GM23338 (cell line): ENCODE data around the gene GABRR2. TPM values are rescaled to one million over a fixed set of nuclear protein-coding genes. Genes with fewer than 3 reads are reported as not detected.

ENCODE experiments used
- ATAC-seq: fragments of 200-7000 bp; cut with Tn5 transposase; 3 replicates; pipeline ENCODE4 v1.9.1; 2020
- DNase-seq: peaks from one replicate; pipeline ENCODE4 v3.0.0-alpha.2; 2015; ENCODE audit warnings: low spot score
- H2AFZ ChIP-seq: fragments of 200-600 bp; sonication (generic); 2 replicates; pipeline ENCODE4 v1.8.0; 2016; ENCODE audit warnings: antibody characterized with exemption, mild to moderate bottlenecking, moderate library complexity
- H3F3A ChIP-seq: fragments of 200-600 bp; sonication (generic); replicated peaks from 2 replicates; pipeline ENCODE4 v1.8.0; 2017; ENCODE audit warnings: antibody characterized with exemption, mixed run types, low read depth
- H3K27ac ChIP-seq: fragments of 200-600 bp; sonication (generic); 2 replicates; pipeline ENCODE4 v1.6.1; 2016; ENCODE audit warnings: low read depth
- H3K27me3 ChIP-seq: fragments of 200-600 bp; sonication (generic); 2 replicates; pipeline ENCODE4 v1.8.0; 2016; ENCODE audit warnings: mild to moderate bottlenecking, mixed run types, moderate library complexity; ENCODE audit not compliant: insufficient read depth
- H3K36me3 ChIP-seq: fragments of 200-600 bp; sonication (generic); 2 replicates; pipeline ENCODE4 v1.8.0; 2016; ENCODE audit warnings: mild to moderate bottlenecking; ENCODE audit not compliant: insufficient read depth
- H3K4me1 ChIP-seq: fragments of 200-600 bp; sonication (generic); 2 replicates; pipeline ENCODE4 v1.8.0; 2016; ENCODE audit warnings: mild to moderate bottlenecking, moderate library complexity; ENCODE audit not compliant: insufficient read depth
- H3K4me2 ChIP-seq: fragments of 200-600 bp; sonication (generic); 2 replicates; pipeline ENCODE4 v1.7.1; 2017; ENCODE audit warnings: mixed run types
- H3K4me3 ChIP-seq: fragments of 200-600 bp; sonication (generic); 2 replicates; pipeline ENCODE4 v1.6.1; 2016; ENCODE audit warnings: mixed run types
- H3K79me2 ChIP-seq: fragments of 200-600 bp; sonication (generic); replicated peaks from 2 replicates; pipeline ENCODE4 v1.8.0; 2017; ENCODE audit warnings: mild to moderate bottlenecking; ENCODE audit not compliant: insufficient read depth
- H3K9me2 ChIP-seq: fragments of 200-600 bp; sonication (generic); 2 replicates; pipeline ENCODE4 v1.8.0; 2017; ENCODE audit not compliant: insufficient read depth
- H4K20me1 ChIP-seq: fragments of 200-600 bp; sonication (generic); replicated peaks from 2 replicates; pipeline ENCODE4 v1.8.0; 2017; ENCODE audit warnings: mild to moderate bottlenecking; ENCODE audit not compliant: insufficient read depth
- H3K27ac Mint-ChIP-seq: 2 replicates; pipeline ENCODE4 v1.8.0; 2020; ENCODE audit warnings: inconsistent platforms, mild to moderate bottlenecking, moderate library complexity, mixed read lengths
- H3K27me3 Mint-ChIP-seq: 3 replicates; pipeline ENCODE4 v1.8.0; 2022; ENCODE audit warnings: low read depth, mild to moderate bottlenecking, moderate library complexity, mixed read lengths, inconsistent platforms; ENCODE audit not compliant: insufficient read depth, poor library complexity
- H3K36me3 Mint-ChIP-seq: 3 replicates; pipeline ENCODE4 v1.8.0; 2021; ENCODE audit warnings: low read depth, mild to moderate bottlenecking, inconsistent platforms, moderate library complexity, mixed read lengths
- H3K4me1 Mint-ChIP-seq: 3 replicates; pipeline ENCODE4 v1.8.0; 2020; ENCODE audit warnings: mild to moderate bottlenecking, inconsistent platforms, mixed read lengths
- H3K4me3 Mint-ChIP-seq: 3 replicates; pipeline ENCODE4 v1.8.0; 2021; ENCODE audit warnings: moderate library complexity, mild to moderate bottlenecking, inconsistent platforms, mixed read lengths
- H3K9me3 Mint-ChIP-seq: 3 replicates; pipeline ENCODE4 v1.8.0; 2020; ENCODE audit warnings: moderate library complexity, mild to moderate bottlenecking, inconsistent platforms, mixed read lengths
- CREB1 ChIP-seq: fragments of 250-450 bp; sonication (Bioruptor Pico); IDR thresholded peaks from 2 replicates; pipeline ENCODE4 v1.5.0; 2020; ENCODE audit warnings: low read depth, mild to moderate bottlenecking, moderate library complexity
- EZH2 ChIP-seq: fragments of 200-600 bp; sonication (generic); IDR thresholded peaks from one replicate; pipeline ENCODE4 v1.8.0; 2017; ENCODE audit warnings: antibody characterized with exemption, mild to moderate bottlenecking, low read depth; ENCODE audit not compliant: unreplicated experiment
- EZH2phosphoT487 ChIP-seq: fragments of 200-600 bp; sonication (generic); IDR thresholded peaks from one replicate; pipeline ENCODE4 v1.8.1; 2018; ENCODE audit warnings: antibody characterized with exemption; ENCODE audit not compliant: unreplicated experiment
- JUNB ChIP-seq: IDR thresholded peaks from one replicate; pipeline ENCODE4 v1.6.1; 2016; ENCODE audit warnings: antibody characterized with exemption; ENCODE audit not compliant: unreplicated experiment
- NANOG ChIP-seq: IDR thresholded peaks from 2 replicates; pipeline ENCODE4 v1.6.1; 2016; ENCODE audit warnings: antibody characterized with exemption, borderline replicate concordance
- POLR2AphosphoS5 ChIP-seq: IDR thresholded peaks from 2 replicates; pipeline ENCODE4 v1.6.1; 2016; ENCODE audit warnings: antibody characterized with exemption, low read depth
- STAT1 ChIP-seq: IDR thresholded peaks from one replicate; pipeline ENCODE4 v1.6.1; 2016; ENCODE audit warnings: antibody characterized with exemption; ENCODE audit not compliant: unreplicated experiment
- ZNF114 ChIP-seq: fragments of 250-450 bp; sonication (Bioruptor Pico); IDR thresholded peaks from 2 replicates; pipeline ENCODE4 v1.5.0; 2020; ENCODE audit warnings: mild to moderate bottlenecking, moderate library complexity
- ZNF331 ChIP-seq: fragments of 250-450 bp; sonication (Bioruptor Pico); IDR thresholded peaks from 2 replicates; pipeline ENCODE4 v1.5.0; 2020; ENCODE audit warnings: low read depth, mild to moderate bottlenecking, moderate library complexity
- polyA plus RNA-seq: library from polyadenylated mRNA; unstranded; fragments of >200 nt; fragmentation: Nextera tagmentation; extraction: Ambion mirVana; gene quantifications from 2 replicates; pipeline ENCODE4 v1.2.1, GENCODE V29; 2016
- total RNA-seq: library from RNA; depleted of rRNA; stranded (reverse); fragments of >200 nt; shearing (Covaris generic); gene quantifications from 2 replicates; pipeline ENCODE4 v1.2.3, GENCODE V29; 2014
- TF ChIP-seq, protein P1 (sequence below): IDR thresholded peaks from 2 replicates; pipeline ENCODE4 v1.6.1; 2016; ENCODE audit warnings: antibody characterized with exemption
- TF ChIP-seq, protein P2 (sequence below): fragments of 250-450 bp; sonication (Bioruptor Pico); IDR thresholded peaks from 2 replicates; pipeline ENCODE4 v1.5.0; 2020; ENCODE audit warnings: mild to moderate bottlenecking, moderate library complexity
- TF ChIP-seq, protein P3 (sequence below), 2 experiments: fragments of 200-600 bp in 1 of 2; sonication (generic) in 1 of 2; conservative IDR thresholded peaks; 2 replicates each; pipeline versions ENCODE4 v1.5.1 to v1.6.1; 2016 to 2017; ENCODE audit warnings: antibody characterized with exemption in 2 of 2, low read depth in 2 of 2, mild to moderate bottlenecking in 2 of 2, moderate library complexity in 1 of 2

The GABRR2 gene
- total and polyA plus RNA-seq, 2 experiments from 2014 or later: not detected

DNA sequence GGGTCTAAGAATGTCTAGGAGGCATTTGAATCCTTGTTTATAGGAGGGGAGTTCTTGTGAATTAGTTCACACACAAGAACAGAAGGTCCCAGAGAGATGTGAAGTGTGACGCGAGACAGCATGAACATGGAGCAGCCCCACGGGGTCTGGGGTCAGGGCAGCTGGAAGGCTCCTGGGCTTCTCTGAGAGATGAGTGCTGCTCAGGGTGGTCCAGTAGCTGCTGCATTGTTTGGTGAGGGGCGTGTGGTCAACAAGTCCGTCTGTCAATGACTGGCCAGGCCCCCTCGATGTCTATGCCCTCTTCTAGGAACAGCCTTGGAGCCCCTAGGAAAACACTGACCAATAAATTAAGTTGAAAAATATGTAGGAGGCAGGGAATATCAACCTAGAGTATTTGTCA, 57.8 kb downstream of the GABRR2 start:
- Mint-ChIP-seq H3K9me3 (no peaks in the 10 kb centered on the region), H3K27me3 (peaks cover 2% of the 10 kb centered on the region), H3K4me1 (no peaks in the 10 kb centered on the region), H3K36me3 (no peaks in the 10 kb centered on the region), H3K27ac (no peak overlapping the region), H3K4me3 (no peak overlapping the region)
- DNase-seq (no peak), ATAC-seq (no peak)
- Histone ChIP-seq H3K79me2 (no peaks in the 10 kb centered on the region), H4K20me1 (no peaks in the 10 kb centered on the region), H3K4me3 (no peak overlapping the region), H3K27ac (no peak overlapping the region), H3K4me1 (no peaks in the 10 kb centered on the region), H3F3A (no peaks in the 10 kb centered on the region), H3K36me3 (no peaks in the 10 kb centered on the region), H3K9me2 (no peaks in the 10 kb centered on the region), H3K27me3 (no peaks in the 10 kb centered on the region), H3K4me2 (no peak overlapping the region), H2AFZ (no peak overlapping the region)
- TF ChIP-seq JUNB (no peak), ZNF114 (CRISPR knock-in tag) (no peak)

DNA sequence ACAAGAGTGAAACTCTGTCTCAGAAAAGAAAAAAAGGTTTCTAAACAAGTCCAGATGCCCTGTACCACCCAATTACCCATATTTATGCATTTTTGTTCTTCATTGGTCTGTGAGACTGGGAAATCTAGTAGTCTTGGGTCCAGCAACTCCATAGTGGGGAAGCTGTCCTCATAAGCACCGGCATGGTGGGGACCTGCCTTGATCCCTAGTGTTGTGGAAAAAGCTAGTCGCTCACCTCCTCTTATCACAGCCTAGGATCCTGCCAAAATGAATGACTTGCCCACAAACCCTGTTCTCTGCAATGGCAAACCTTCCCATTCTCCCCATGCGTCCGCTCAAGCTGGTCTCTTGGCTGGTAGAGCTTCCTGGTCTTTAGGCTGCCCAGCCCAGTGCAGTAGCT, 59.7 kb downstream of the GABRR2 start:
- no peaks in the 10 kb centered on the region for H3K79me2 ChIP-seq
- Mint-ChIP-seq H3K27me3 (no peaks in the 10 kb centered on the region), H3K4me1 (no peaks in the 10 kb centered on the region), H3K27ac (no peak overlapping the region), H3K9me3 (no peaks in the 10 kb centered on the region), H3K4me3 (no peak overlapping the region), H3K36me3 (no peaks in the 10 kb centered on the region)
- H3K27ac ChIP-seq: no peak overlapping the region
- no peaks in the 10 kb centered on the region for H3K4me1 ChIP-seq
- DNase-seq (no peak), ATAC-seq (no peak)
- H4K20me1 ChIP-seq: no peaks in the 10 kb centered on the region
- H2AFZ ChIP-seq: no peak overlapping the region
- H3F3A ChIP-seq: no peaks in the 10 kb centered on the region
- no peaks in the 10 kb centered on the region for H3K36me3 ChIP-seq
- H3K4me3 ChIP-seq: no peak overlapping the region
- H3K27me3 ChIP-seq: no peaks in the 10 kb centered on the region
- no peaks in the 10 kb centered on the region for H3K9me2 ChIP-seq
- H3K4me2 ChIP-seq: no peak overlapping the region
- TF ChIP-seq EZH2phosphoT487 (no peak), ZNF331 (CRISPR knock-in tag) (no peak), POLR2AphosphoS5 (no peak), JUNB (no peak), NANOG (no peak), EZH2 (no peak), CREB1 (CRISPR knock-in tag) (no peak), STAT1 (no peak)
- TF ChIP-seq, protein P1, sequence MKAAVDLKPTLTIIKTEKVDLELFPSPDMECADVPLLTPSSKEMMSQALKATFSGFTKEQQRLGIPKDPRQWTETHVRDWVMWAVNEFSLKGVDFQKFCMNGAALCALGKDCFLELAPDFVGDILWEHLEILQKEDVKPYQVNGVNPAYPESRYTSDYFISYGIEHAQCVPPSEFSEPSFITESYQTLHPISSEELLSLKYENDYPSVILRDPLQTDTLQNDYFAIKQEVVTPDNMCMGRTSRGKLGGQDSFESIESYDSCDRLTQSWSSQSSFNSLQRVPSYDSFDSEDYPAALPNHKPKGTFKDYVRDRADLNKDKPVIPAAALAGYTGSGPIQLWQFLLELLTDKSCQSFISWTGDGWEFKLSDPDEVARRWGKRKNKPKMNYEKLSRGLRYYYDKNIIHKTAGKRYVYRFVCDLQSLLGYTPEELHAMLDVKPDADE: no peak
- TF ChIP-seq, protein P2, sequence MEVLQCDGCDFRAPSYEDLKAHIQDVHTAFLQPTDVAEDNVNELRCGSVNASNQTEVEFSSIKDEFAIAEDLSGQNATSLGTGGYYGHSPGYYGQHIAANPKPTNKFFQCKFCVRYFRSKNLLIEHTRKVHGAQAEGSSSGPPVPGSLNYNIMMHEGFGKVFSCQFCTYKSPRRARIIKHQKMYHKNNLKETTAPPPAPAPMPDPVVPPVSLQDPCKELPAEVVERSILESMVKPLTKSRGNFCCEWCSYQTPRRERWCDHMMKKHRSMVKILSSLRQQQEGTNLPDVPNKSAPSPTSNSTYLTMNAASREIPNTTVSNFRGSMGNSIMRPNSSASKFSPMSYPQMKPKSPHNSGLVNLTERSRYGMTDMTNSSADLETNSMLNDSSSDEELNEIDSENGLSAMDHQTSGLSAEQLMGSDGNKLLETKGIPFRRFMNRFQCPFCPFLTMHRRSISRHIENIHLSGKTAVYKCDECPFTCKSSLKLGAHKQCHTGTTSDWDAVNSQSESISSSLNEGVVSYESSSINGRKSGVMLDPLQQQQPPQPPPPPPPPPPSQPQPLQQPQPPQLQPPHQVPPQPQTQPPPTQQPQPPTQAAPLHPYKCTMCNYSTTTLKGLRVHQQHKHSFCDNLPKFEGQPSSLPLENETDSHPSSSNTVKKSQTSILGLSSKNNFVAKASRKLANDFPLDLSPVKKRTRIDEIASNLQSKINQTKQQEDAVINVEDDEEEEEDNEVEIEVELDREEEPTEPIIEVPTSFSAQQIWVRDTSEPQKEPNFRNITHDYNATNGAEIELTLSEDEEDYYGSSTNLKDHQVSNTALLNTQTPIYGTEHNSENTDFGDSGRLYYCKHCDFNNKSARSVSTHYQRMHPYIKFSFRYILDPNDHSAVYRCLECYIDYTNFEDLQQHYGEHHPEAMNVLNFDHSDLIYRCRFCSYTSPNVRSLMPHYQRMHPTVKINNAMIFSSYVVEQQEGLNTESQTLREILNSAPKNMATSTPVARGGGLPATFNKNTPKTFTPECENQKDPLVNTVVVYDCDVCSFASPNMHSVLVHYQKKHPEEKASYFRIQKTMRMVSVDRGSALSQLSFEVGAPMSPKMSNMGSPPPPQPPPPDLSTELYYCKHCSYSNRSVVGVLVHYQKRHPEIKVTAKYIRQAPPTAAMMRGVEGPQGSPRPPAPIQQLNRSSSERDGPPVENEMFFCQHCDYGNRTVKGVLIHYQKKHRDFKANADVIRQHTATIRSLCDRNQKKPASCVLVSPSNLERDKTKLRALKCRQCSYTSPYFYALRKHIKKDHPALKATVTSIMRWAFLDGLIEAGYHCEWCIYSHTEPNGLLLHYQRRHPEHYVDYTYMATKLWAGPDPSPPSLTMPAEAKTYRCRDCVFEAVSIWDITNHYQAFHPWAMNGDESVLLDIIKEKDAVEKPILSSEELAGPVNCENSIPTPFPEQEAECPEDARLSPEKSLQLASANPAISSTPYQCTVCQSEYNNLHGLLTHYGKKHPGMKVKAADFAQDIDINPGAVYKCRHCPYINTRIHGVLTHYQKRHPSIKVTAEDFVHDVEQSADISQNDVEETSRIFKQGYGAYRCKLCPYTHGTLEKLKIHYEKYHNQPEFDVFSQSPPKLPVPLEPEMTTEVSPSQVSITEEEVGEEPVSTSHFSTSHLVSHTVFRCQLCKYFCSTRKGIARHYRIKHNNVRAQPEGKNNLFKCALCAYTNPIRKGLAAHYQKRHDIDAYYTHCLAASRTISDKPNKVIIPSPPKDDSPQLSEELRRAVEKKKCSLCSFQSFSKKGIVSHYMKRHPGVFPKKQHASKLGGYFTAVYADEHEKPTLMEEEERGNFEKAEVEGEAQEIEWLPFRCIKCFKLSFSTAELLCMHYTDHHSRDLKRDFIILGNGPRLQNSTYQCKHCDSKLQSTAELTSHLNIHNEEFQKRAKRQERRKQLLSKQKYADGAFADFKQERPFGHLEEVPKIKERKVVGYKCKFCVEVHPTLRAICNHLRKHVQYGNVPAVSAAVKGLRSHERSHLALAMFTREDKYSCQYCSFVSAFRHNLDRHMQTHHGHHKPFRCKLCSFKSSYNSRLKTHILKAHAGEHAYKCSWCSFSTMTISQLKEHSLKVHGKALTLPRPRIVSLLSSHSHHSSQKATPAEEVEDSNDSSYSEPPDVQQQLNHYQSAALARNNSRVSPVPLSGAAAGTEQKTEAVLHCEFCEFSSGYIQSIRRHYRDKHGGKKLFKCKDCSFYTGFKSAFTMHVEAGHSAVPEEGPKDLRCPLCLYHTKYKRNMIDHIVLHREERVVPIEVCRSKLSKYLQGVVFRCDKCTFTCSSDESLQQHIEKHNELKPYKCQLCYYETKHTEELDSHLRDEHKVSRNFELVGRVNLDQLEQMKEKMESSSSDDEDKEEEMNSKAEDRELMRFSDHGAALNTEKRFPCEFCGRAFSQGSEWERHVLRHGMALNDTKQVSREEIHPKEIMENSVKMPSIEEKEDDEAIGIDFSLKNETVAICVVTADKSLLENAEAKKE: no peak
- TF ChIP-seq, protein P3, sequence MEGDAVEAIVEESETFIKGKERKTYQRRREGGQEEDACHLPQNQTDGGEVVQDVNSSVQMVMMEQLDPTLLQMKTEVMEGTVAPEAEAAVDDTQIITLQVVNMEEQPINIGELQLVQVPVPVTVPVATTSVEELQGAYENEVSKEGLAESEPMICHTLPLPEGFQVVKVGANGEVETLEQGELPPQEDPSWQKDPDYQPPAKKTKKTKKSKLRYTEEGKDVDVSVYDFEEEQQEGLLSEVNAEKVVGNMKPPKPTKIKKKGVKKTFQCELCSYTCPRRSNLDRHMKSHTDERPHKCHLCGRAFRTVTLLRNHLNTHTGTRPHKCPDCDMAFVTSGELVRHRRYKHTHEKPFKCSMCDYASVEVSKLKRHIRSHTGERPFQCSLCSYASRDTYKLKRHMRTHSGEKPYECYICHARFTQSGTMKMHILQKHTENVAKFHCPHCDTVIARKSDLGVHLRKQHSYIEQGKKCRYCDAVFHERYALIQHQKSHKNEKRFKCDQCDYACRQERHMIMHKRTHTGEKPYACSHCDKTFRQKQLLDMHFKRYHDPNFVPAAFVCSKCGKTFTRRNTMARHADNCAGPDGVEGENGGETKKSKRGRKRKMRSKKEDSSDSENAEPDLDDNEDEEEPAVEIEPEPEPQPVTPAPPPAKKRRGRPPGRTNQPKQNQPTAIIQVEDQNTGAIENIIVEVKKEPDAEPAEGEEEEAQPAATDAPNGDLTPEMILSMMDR (conservative IDR thresholded peaks at IDR 0.05; ENCODE audit: low read depth in 2 of 2): no peak
